Activated CD4-positive, alpha-beta T cell treated with anti-CD3 and anti-CD28 coated beads for 1 hour (primary cell): ENCODE results near the gene HOXD3.

Experiments used
- DNase-seq: peaks from one replicate; pipeline ENCODE4 v3.0.0-alpha.2; 2020

The HOXD3 gene

GRCh38 chr2:176165370-176166050 is 8.4 kb downstream of the HOXD3 start:
- no peak for DNase-seq

GRCh38 chr2:176166272-176166671 is 9.2 kb downstream of the HOXD3 start:
- no peak for DNase-seq

GRCh38 chr2:176167398-176167797 is 10.3 kb downstream of the HOXD3 start:
- no peak for DNase-seq

GRCh38 chr2:176169181-176169580 is 12.1 kb downstream of the HOXD3 start:
- DNase-seq, result no peak

GRCh38 chr2:176169711-176170110 is 12.6 kb downstream of the HOXD3 start:
- no peak for DNase-seq

GRCh38 chr2:176170602-176171305 is 13.6 kb downstream of the HOXD3 start:
- no peak for DNase-seq

GRCh38 chr2:176171351-176172006 is 14.4 kb downstream of the HOXD3 start:
- no peak for DNase-seq

GRCh38 chr2:176172007-176172894 is 15.1 kb downstream of the HOXD3 start:
- no peak for DNase-seq

- DNase-seq, result no peak
Observed at GRCh38 chr2:176172895-176173566, 15.9 kb downstream of the HOXD3 start.

- DNase-seq, result no peak
Observed at GRCh38 chr2:176173567-176174381, 16.7 kb downstream of the HOXD3 start.

GRCh38 chr2:176174382-176174823 is 17.3 kb downstream of the HOXD3 start:
- DNase-seq, result no peak

- DNase-seq, result no peak
Observed at GRCh38 chr2:176174824-176175708, 18.0 kb downstream of the HOXD3 start.

GRCh38 chr2:176175709-176176607 is 18.9 kb downstream of the HOXD3 start:
- no peak for DNase-seq

- DNase-seq, result no peak
Observed at GRCh38 chr2:176177580-176178037, 20.5 kb downstream of the HOXD3 start.

- DNase-seq, result no peak
Observed at GRCh38 chr2:176178038-176178756, 21.1 kb downstream of the HOXD3 start.

- DNase-seq, result no peak
Observed at GRCh38 chr2:176178757-176179295, 21.7 kb downstream of the HOXD3 start.

- DNase-seq, result no peak
Observed at GRCh38 chr2:176181551-176181950, 24.4 kb downstream of the HOXD3 start.

GRCh38 chr2:176182671-176183070 is 25.6 kb downstream of the HOXD3 start:
- DNase-seq, result no peak
